ENCODE measurements around the gene HTRA1. TPM values are rescaled to one million over a fixed set of nuclear protein-coding genes. Genes with fewer than 3 reads are reported as not detected.

The HTRA1 gene
- total RNA-seq (100 to 1,000 TPM; 119 to 162 (median 127) TPM), polyA plus RNA-seq (10 to 100 TPM; 22.7 to 43.8 (median 36.0) TPM)

GRCh38 chr10:122461367-122461728, at the start of gene HTRA1:
Gene HTRA1 (plus strand): TSS chr10:122461553. CDS start chr10:122461653, 100 bp downstream.
- intact Hi-C loops (cut with DNase I): loop anchor here (5.0 kb wide), 1 partner anchor 106 kb away; no protein-coding TSS in a partner anchor
- Histone ChIP-seq H3K9me3 (no peaks in the 10 kb centered on the region), H3K36me3 (no peaks in the 10 kb centered on the region), H3K27me3 (no peaks in the 10 kb centered on the region), H3K27ac (peak within 1 kb of the TSS; percentile 84 to 93 (median 88)), H3K4me3 (peak within 1 kb of the TSS; percentile 65 to 83 (median 71)), H3K4me1 (peaks cover 3 to 33% (median 24%) of the 10 kb centered on the region in 4 donors)
- DNase-seq: peak; percentile 92
- TF ChIP-seq POLR2AphosphoS5 (IDR thresholded peaks at IDR 0.05) (peak; percentile 48 to 78 (median 66)), EP300 (IDR thresholded peaks at IDR 0.05) (no peak), CTCF (IDR thresholded peaks at IDR 0.05) (no peak)
- WGBS, 2 donors: 1 to 2% methylated on average over 56 of the region's 56 CpGs

- Histone ChIP-seq H3K27ac (no peak overlapping the region), H3K27me3 (no peaks in the 10 kb centered on the region), H3K9me3 (no peaks in the 10 kb centered on the region), H3K4me1 (peaks cover 0 to 12% (median 3%) of the 10 kb centered on the region in 4 donors), H3K36me3 (peaks cover 0 to 45% (median 3%) of the 10 kb centered on the region in 4 donors), H3K4me3 (no peak overlapping the region)
- DNase-seq: no peak
- intact Hi-C loops (cut with DNase I): no loop called here
- TF ChIP-seq POLR2AphosphoS5 (IDR thresholded peaks at IDR 0.05) (no peak), EP300 (IDR thresholded peaks at IDR 0.05) (no peak), CTCF (IDR thresholded peaks at IDR 0.05) (no peak), POLR2A (IDR thresholded peaks at IDR 0.05) (no peak)
These were observed 48.0 kb upstream of the HTRA1 start for GRCh38 chr10:122413327-122413726.

GRCh38 chr10:122417667-122418066, 43.7 kb upstream of the HTRA1 start:
- no peaks in the 10 kb centered on the region for H3K27me3 ChIP-seq
- H3K27ac ChIP-seq: peak overlapping the region in 3 of 4 donors; percentile 50 to 77 (median 51)
- peaks cover 0 to 42% (median 3%) of the 10 kb centered on the region in 4 donors for H3K36me3 ChIP-seq
- 88 to 94% methylated on average over 2 of the region's 2 CpGs for WGBS, 2 donors
- no peak for DNase-seq
- intact Hi-C loops (cut with DNase I): loop anchor here (5.0 kb wide), 1 partner anchor 40 kb away; no protein-coding TSS in a partner anchor
- TF ChIP-seq POLR2A (IDR thresholded peaks at IDR 0.05) (no peak), EP300 (IDR thresholded peaks at IDR 0.05) (no peak), CTCF (IDR thresholded peaks at IDR 0.05) (no peak), POLR2AphosphoS5 (IDR thresholded peaks at IDR 0.05) (no peak)
- H3K4me3 ChIP-seq: no peak overlapping the region
- H3K4me1 ChIP-seq: peaks cover 0 to 49% (median 37%) of the 10 kb centered on the region in 4 donors
- no peaks in the 10 kb centered on the region for H3K9me3 ChIP-seq

- no peak for DNase-seq
- intact Hi-C loops (cut with DNase I): loop anchor here (5.0 kb wide), 1 partner anchor 42 kb away; no protein-coding TSS in a partner anchor
- Histone ChIP-seq H3K4me3 (no peak overlapping the region), H3K9me3 (no peaks in the 10 kb centered on the region), H3K27me3 (no peaks in the 10 kb centered on the region), H3K36me3 (peaks cover 0 to 29% (median 3%) of the 10 kb centered on the region in 4 donors), H3K4me1 (peaks cover 0 to 63% (median 41%) of the 10 kb centered on the region in 4 donors), H3K27ac (peak overlapping the region in 3 of 4 donors; percentile 60 to 77 (median 68))
- TF ChIP-seq POLR2A (IDR thresholded peaks at IDR 0.05): no peak
- TF ChIP-seq POLR2AphosphoS5 (IDR thresholded peaks at IDR 0.05): no peak
- TF ChIP-seq EP300 (IDR thresholded peaks at IDR 0.05): no peak
- TF ChIP-seq CTCF (IDR thresholded peaks at IDR 0.05): no peak
- WGBS, 2 donors: 83 to 87% methylated on average over 1 of the region's 1 CpG
These were observed 42.3 kb upstream of the HTRA1 start for GRCh38 chr10:122419016-122419415.

Measured in sigmoid colon (tissue), 7 donors.